ENCODE measurements around the gene SETX. TPM values are rescaled to one million over a fixed set of nuclear protein-coding genes. Genes with fewer than 3 reads are reported as not detected.

SETX gene
- 79.4 TPM for total RNA-seq

GRCh38 chr9:132354637-132355355, at the start of gene SETX:
TSS of gene SETX (minus strand) at chr9:132354986. CDS start at chr9:132349428, 5,558 bp downstream.

Other genes with a start within 250 kb of the SETX start
- 15.5 TPM for gene NTNG2, start 192.9 kb downstream of the SETX start, total RNA-seq
- gene TTF1, start 51.9 kb upstream of the SETX start, total RNA-seq, result 13.4 TPM
- gene CFAP77, start 55.2 kb upstream of the SETX start, total RNA-seq, result 1.2 TPM
- 0.69 TPM for gene BARHL1, start 227.6 kb upstream of the SETX start, total RNA-seq

Measured in diencephalon (tissue), 1 donor.